PC-9 (cell line): ENCODE results near the gene PPM1H.
"Not testable (repeated sequence)": the region's sequence is repeated elsewhere in the genome, so short reads cannot be mapped to it uniquely, and the experiment has no call there.

Experiments used
- CTCF ChIP-seq: fragments of 200-600 bp; sonication (generic); conservative IDR thresholded peaks from 2 replicates; pipeline ENCODE4 v1.6.1; 2017; ENCODE audit warnings: mixed run types, antibody characterized with exemption, mild to moderate bottlenecking, moderate library complexity
- EZH2 ChIP-seq: fragments of 200-600 bp; sonication (generic); IDR thresholded peaks from 2 replicates; pipeline ENCODE4 v1.8.0; 2017; ENCODE audit warnings: antibody characterized with exemption, low read depth

GRCh38 chr12:62884832-62885231 lies 50.1 kb downstream of the PPM1H start:
- TF ChIP-seq CTCF, EZH2: not testable (repeated sequence)
